ENCODE data around the gene FAM83F.

Gene FAM83F

GRCh38 chr22:40020956-40021355 lies 26.2 kb downstream of the FAM83F start:
- TF ChIP-seq CTCF (IDR thresholded peaks at IDR 0.05) = no peak

GRCh38 chr22:40021401-40022000 lies 26.7 kb downstream of the FAM83F start:
- TF ChIP-seq CTCF (IDR thresholded peaks at IDR 0.05) = no peak

- no peak for TF ChIP-seq CTCF (IDR thresholded peaks at IDR 0.05)
Observed at GRCh38 chr22:40022536-40023240, 27.9 kb downstream of the FAM83F start.

- TF ChIP-seq CTCF (IDR thresholded peaks at IDR 0.05) = no peak
Observed at GRCh38 chr22:40023341-40023841, 28.6 kb downstream of the FAM83F start.

- TF ChIP-seq CTCF (IDR thresholded peaks at IDR 0.05) = peak; percentile 89
Observed at GRCh38 chr22:40024201-40025061, 29.7 kb downstream of the FAM83F start.

GRCh38 chr22:40025062-40025379 lies 30.3 kb downstream of the FAM83F start:
- TF ChIP-seq CTCF (IDR thresholded peaks at IDR 0.05) = peak; percentile 48

GRCh38 chr22:40025856-40026255 lies 31.1 kb downstream of the FAM83F start:
- TF ChIP-seq CTCF (IDR thresholded peaks at IDR 0.05) = no peak

Measured in LNCAP (cell line).